Liver (tissue), 9 donors: ENCODE measurements around the gene EVPL. TPM values are rescaled to one million over a fixed set of nuclear protein-coding genes. Genes with fewer than 3 reads are reported as not detected.

Source experiments
- DNase-seq: peaks from one replicate; pipeline ENCODE4 v3.0.0-alpha.2; 2017; ENCODE audit warnings: low spot score
- H3K27ac ChIP-seq, 2 donors: one replicate each; pipeline ENCODE4 v1.7.0; 2013; ENCODE audit warnings: inconsistent platforms in 2 of 2, low read length in 2 of 2, control low read depth in 1 of 2, low read depth in 1 of 2, mild to moderate bottlenecking in 1 of 2
- H3K27me3 ChIP-seq, 4 donors: one replicate each; pipeline versions ENCODE4 v1.6.1 to v1.7.0; 2013; ENCODE audit warnings: low read length in 3 of 4, inconsistent platforms in 1 of 4, mild to moderate bottlenecking in 1 of 4, moderate library complexity in 1 of 4; ENCODE audit not compliant: control insufficient read depth in 4 of 4, insufficient read depth in 4 of 4
- H3K36me3 ChIP-seq, 4 donors: one replicate each; pipeline versions ENCODE4 v1.6.1 to v1.7.0; 2013; ENCODE audit warnings: low read length in 3 of 4, mild to moderate bottlenecking in 3 of 4, low read depth in 1 of 4, moderate library complexity in 1 of 4; ENCODE audit not compliant: control insufficient read depth in 4 of 4, insufficient read depth in 3 of 4
- H3K4me1 ChIP-seq, 4 donors: one replicate each; pipeline versions ENCODE4 v1.6.1 to v1.7.0; 2013; ENCODE audit warnings: low read length in 3 of 4, mild to moderate bottlenecking in 3 of 4, moderate library complexity in 1 of 4; ENCODE audit not compliant: control insufficient read depth in 4 of 4, insufficient read depth in 4 of 4
- H3K4me3 ChIP-seq, 3 donors: one replicate each; pipeline versions ENCODE4 v1.6.1 to v1.7.0; 2013; ENCODE audit warnings: low read length in 3 of 3, control low read depth in 1 of 3, low read depth in 1 of 3, mild to moderate bottlenecking in 1 of 3
- H3K9ac ChIP-seq, 2 donors: one replicate each; pipeline ENCODE4 v1.7.0; 2013; ENCODE audit warnings: low read length in 2 of 2, mild to moderate bottlenecking in 2 of 2, moderate library complexity in 2 of 2, control low read depth in 1 of 2, low read depth in 1 of 2
- H3K9me3 ChIP-seq, 4 donors: one replicate each; pipeline versions ENCODE4 v1.6.1 to v1.7.0; 2013; ENCODE audit warnings: low read length in 3 of 4; ENCODE audit not compliant: control insufficient read depth in 4 of 4
- ATF3 ChIP-seq: IDR thresholded peaks from 2 replicates; pipeline ENCODE4 v1.6.1; 2016; ENCODE audit warnings: antibody characterized with exemption
- EGR1 ChIP-seq, 2 donors: IDR thresholded peaks; 2 replicates each; pipeline ENCODE4 v1.6.1; 2016 to 2018; ENCODE audit warnings: antibody characterized with exemption in 2 of 2, low read depth in 2 of 2
- FOXA1 ChIP-seq: IDR thresholded peaks from 2 replicates; pipeline ENCODE4 v1.6.1; 2016; ENCODE audit warnings: antibody characterized with exemption
- FOXA2 ChIP-seq: IDR thresholded peaks from 2 replicates; pipeline ENCODE4 v1.6.1; 2016; ENCODE audit warnings: antibody characterized with exemption
- GABPA ChIP-seq, 2 donors: IDR thresholded peaks in 1 of 2; conservative IDR thresholded peaks in 1 of 2; 2 replicates each; pipeline ENCODE4 v1.6.1; 2016; ENCODE audit warnings: antibody characterized with exemption in 2 of 2, mild to moderate bottlenecking in 1 of 2, moderate library complexity in 1 of 2
- HNF4A ChIP-seq, 2 donors: conservative IDR thresholded peaks; 2 replicates each; pipeline ENCODE4 v1.6.1; 2016; ENCODE audit warnings: antibody characterized with exemption in 2 of 2, mild to moderate bottlenecking in 2 of 2
- HNF4G ChIP-seq: IDR thresholded peaks from 2 replicates; pipeline ENCODE4 v1.6.1; 2016; ENCODE audit warnings: antibody characterized with exemption
- JUND ChIP-seq, 2 donors: IDR thresholded peaks; 2 replicates each; pipeline ENCODE4 v1.6.1; 2016; ENCODE audit warnings: antibody characterized with exemption in 2 of 2
- MAX ChIP-seq: IDR thresholded peaks from 2 replicates; pipeline ENCODE4 v1.6.1; 2016; ENCODE audit warnings: antibody characterized with exemption
- NR2F2 ChIP-seq: IDR thresholded peaks from 2 replicates; pipeline ENCODE4 v1.6.1; 2016; ENCODE audit warnings: antibody characterized with exemption
- RAD21 ChIP-seq, 2 donors: IDR thresholded peaks; 2 replicates each; pipeline ENCODE4 v1.6.1; 2016; ENCODE audit warnings: antibody characterized with exemption in 2 of 2, mild to moderate bottlenecking in 2 of 2
- RXRA ChIP-seq, 2 donors: IDR thresholded peaks; 2 replicates each; pipeline ENCODE4 v1.6.1; 2017 to 2018; ENCODE audit warnings: antibody characterized with exemption in 2 of 2, mild to moderate bottlenecking in 1 of 2
- SP1 ChIP-seq: IDR thresholded peaks from 2 replicates; pipeline ENCODE4 v1.6.1; 2018; ENCODE audit warnings: antibody characterized with exemption, mild to moderate bottlenecking
- TAF1 ChIP-seq: conservative IDR thresholded peaks from 2 replicates; pipeline ENCODE4 v1.6.1; 2016; ENCODE audit warnings: antibody characterized with exemption, mild to moderate bottlenecking
- YY1 ChIP-seq: IDR thresholded peaks from 2 replicates; pipeline ENCODE4 v1.6.1; 2016; ENCODE audit warnings: antibody characterized with exemption, mild to moderate bottlenecking
- WGBS: extraction: QIAGEN DNeasy Blood & Tissue Kit; methylation state at CpG from one replicate; pipeline ENCODE4 v1.1.7; 2013; 5-methylcytosine and 5-hydroxymethylcytosine counted together
- polyA plus RNA-seq, 2 donors: library from polyadenylated mRNA; stranded (reverse) in 1 of 2; unstranded in 1 of 2; fragments of 200-250 nt in 1 of 2; fragments of >200 nt in 1 of 2; fragmentation: Nextera tagmentation in 1 of 2; extraction: Ambion mirVana in 1 of 2; gene quantifications; one replicate each; pipeline versions ENCODE4 v1.2.1 to v1.2.3, GENCODE V29; 2013 to 2015
- total RNA-seq, 2 donors: library from RNA; depleted of rRNA; stranded (reverse); fragments of >200 nt; gene quantifications; one replicate each; pipeline ENCODE4 v1.2.3, GENCODE V29; 2014
- TF ChIP-seq, protein P1 (sequence below): fragments of 150-350 bp; IDR thresholded peaks from 2 replicates; pipeline ENCODE4 v1.5.1; 2017; ENCODE audit warnings: improper control_type of control experiment, low read depth, low read length; ENCODE audit not compliant: missing input control
- TF ChIP-seq, protein P2 (sequence below): IDR thresholded peaks from 2 replicates; pipeline ENCODE4 v1.6.1; 2016; ENCODE audit warnings: antibody characterized with exemption, mild to moderate bottlenecking
- TF ChIP-seq, protein P3 (sequence below): IDR thresholded peaks from 2 replicates; pipeline ENCODE4 v1.6.1; 2016; ENCODE audit warnings: antibody characterized with exemption
- donor health status: healthy.
- donor health status: healthy.
- donor health status: healthy.
- donor health status: healthy.
- donor health status: healthy.

Gene EVPL
- total and polyA plus RNA-seq, 4 donors, result 0.03 to 0.33 (median 0.21) TPM; not detected in 1

DNA sequence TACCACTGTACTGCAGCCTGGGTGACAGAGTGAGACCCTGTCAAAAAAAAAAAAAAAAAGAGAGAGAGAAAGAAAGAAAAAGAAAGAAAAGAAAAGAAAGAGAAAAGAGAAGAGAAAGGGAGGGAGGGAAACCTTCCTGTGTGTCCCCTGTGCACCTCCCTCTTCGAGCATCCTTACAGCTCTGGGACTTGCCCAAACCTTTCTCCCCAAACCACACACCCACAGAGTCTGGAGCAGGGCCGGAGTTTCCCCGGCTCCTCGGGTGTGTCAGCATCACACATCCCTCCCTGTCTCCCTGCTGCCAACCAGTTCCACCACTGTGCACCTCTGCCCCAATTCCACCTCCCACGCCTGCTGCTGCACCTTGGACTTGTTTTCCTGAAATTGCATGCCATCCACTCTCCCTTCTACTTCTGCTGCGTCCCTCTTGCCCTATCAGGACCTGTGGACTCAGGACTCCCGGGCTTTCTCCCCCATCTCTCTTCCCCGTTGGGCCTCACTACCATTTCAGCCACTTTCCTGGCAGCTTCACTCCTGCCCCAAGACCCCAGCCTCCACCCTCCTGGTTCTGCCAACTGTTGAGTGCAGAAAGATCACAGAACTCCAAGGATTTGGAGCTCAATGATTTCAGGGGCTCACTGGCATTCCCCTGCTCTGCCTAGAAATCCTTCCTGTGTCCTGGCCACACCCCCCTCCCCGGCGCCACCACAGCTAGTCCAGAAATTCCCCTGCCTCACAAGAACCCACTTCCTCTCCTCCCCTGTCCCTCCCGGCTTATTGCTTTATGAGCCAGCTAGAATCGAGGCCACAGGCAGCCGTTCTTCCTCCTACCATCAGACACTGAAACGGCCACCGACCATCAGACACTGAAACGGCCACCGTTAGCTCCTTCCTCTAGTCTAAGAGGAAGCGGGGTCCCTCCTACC lies 30.2 kb downstream of the EVPL start:
- TF ChIP-seq GABPA (IDR thresholded peaks at IDR 0.05 in 1 of 2, conservative IDR thresholded peaks at IDR 0.05 in 1 of 2) (peak in 1 of 2 donors; percentile 38), FOXA2 (peak; percentile 45), NR2F2 (no peak), TAF1 (no peak), HNF4G (peak; percentile 81), RAD21 (IDR thresholded peaks at IDR 0.05) (peak in 1 of 2 donors; percentile 31), EGR1 (IDR thresholded peaks at IDR 0.05; ENCODE audit: low read depth in 2 of 2) (peak; percentile 94 to 97), FOXA1 (peak; percentile 56), MAX (peak; percentile 78), ATF3 (no peak), JUND (IDR thresholded peaks at IDR 0.05) (peak in 1 of 2 donors; percentile 87), HNF4A (conservative IDR thresholded peaks at IDR 0.05) (peak; percentile 90 to 97), SP1 (peak; percentile 97), RXRA (IDR thresholded peaks at IDR 0.05) (peak; percentile 90 to 97), YY1 (peak; percentile 65)
- TF ChIP-seq, protein P1, sequence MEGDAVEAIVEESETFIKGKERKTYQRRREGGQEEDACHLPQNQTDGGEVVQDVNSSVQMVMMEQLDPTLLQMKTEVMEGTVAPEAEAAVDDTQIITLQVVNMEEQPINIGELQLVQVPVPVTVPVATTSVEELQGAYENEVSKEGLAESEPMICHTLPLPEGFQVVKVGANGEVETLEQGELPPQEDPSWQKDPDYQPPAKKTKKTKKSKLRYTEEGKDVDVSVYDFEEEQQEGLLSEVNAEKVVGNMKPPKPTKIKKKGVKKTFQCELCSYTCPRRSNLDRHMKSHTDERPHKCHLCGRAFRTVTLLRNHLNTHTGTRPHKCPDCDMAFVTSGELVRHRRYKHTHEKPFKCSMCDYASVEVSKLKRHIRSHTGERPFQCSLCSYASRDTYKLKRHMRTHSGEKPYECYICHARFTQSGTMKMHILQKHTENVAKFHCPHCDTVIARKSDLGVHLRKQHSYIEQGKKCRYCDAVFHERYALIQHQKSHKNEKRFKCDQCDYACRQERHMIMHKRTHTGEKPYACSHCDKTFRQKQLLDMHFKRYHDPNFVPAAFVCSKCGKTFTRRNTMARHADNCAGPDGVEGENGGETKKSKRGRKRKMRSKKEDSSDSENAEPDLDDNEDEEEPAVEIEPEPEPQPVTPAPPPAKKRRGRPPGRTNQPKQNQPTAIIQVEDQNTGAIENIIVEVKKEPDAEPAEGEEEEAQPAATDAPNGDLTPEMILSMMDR, result no peak
- TF ChIP-seq, protein P2, sequence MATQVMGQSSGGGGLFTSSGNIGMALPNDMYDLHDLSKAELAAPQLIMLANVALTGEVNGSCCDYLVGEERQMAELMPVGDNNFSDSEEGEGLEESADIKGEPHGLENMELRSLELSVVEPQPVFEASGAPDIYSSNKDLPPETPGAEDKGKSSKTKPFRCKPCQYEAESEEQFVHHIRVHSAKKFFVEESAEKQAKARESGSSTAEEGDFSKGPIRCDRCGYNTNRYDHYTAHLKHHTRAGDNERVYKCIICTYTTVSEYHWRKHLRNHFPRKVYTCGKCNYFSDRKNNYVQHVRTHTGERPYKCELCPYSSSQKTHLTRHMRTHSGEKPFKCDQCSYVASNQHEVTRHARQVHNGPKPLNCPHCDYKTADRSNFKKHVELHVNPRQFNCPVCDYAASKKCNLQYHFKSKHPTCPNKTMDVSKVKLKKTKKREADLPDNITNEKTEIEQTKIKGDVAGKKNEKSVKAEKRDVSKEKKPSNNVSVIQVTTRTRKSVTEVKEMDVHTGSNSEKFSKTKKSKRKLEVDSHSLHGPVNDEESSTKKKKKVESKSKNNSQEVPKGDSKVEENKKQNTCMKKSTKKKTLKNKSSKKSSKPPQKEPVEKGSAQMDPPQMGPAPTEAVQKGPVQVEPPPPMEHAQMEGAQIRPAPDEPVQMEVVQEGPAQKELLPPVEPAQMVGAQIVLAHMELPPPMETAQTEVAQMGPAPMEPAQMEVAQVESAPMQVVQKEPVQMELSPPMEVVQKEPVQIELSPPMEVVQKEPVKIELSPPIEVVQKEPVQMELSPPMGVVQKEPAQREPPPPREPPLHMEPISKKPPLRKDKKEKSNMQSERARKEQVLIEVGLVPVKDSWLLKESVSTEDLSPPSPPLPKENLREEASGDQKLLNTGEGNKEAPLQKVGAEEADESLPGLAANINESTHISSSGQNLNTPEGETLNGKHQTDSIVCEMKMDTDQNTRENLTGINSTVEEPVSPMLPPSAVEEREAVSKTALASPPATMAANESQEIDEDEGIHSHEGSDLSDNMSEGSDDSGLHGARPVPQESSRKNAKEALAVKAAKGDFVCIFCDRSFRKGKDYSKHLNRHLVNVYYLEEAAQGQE, result peak; percentile 95
- TF ChIP-seq, protein P3, sequence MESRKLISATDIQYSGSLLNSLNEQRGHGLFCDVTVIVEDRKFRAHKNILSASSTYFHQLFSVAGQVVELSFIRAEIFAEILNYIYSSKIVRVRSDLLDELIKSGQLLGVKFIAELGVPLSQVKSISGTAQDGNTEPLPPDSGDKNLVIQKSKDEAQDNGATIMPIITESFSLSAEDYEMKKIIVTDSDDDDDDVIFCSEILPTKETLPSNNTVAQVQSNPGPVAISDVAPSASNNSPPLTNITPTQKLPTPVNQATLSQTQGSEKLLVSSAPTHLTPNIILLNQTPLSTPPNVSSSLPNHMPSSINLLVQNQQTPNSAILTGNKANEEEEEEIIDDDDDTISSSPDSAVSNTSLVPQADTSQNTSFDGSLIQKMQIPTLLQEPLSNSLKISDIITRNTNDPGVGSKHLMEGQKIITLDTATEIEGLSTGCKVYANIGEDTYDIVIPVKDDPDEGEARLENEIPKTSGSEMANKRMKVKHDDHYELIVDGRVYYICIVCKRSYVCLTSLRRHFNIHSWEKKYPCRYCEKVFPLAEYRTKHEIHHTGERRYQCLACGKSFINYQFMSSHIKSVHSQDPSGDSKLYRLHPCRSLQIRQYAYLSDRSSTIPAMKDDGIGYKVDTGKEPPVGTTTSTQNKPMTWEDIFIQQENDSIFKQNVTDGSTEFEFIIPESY, result no peak
- Histone ChIP-seq H3K4me3 (no peak overlapping the region), H3K9ac (peak overlapping the region in 1 of 2 donors; percentile 45), H3K27ac (peak overlapping the region; percentile 88 to 93), H3K4me1 (peaks cover 24 to 70% (median 53%) of the 10 kb centered on the region in 4 donors), H3K27me3 (no peaks in the 10 kb centered on the region), H3K36me3 (no peaks in the 10 kb centered on the region), H3K9me3 (no peaks in the 10 kb centered on the region)
- no peak for DNase-seq
- 20% methylated on average over 18 of the region's 18 CpGs for WGBS
